DMS153 treated with DMSO at 0.1 percent for 48 hours (cell line): ENCODE measurements around the gene NAV2.

Experiments
- DNase-seq: peaks from one replicate; lab custom pipeline; 2025; ENCODE audit not compliant: unreplicated experiment; lab: John Stamatoyannopoulos, UW

NAV2 gene

DNA sequence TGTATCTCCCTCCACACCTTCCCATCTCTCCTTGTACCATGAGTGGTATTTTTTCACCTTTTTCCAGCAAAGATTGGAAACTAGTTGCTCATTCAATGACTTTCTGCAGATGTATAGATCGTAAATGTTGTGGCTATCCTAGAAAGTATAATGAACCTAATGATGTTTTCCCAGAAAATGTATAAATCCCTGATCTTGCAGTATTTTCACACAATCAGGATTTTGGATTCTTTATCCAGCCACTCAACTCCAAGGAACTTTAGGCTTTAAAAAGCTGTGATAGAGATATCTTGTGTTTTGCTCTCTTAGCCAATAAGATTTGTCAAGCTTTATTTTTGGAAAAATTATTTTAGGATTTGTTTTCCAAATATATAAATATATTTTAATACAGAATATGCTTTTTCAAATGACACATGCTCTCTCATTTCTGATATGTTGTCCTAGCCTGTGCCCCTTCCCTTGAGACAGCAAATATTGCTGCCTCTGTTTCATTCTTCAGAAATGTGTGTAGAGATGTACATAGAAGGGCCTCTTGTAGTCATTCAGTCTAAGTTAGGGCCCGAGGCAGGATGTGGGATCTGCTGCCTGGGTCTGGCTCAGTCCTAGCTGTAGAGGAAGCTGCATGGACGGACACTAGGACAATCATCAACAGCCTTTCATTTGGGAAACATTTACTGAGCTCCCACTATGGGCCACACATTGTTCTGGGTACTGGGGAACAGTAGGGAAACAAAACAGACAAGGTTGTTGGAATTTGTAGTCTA, 62.4 kb downstream of the NAV2 start:
- no peak for DNase-seq

DNA sequence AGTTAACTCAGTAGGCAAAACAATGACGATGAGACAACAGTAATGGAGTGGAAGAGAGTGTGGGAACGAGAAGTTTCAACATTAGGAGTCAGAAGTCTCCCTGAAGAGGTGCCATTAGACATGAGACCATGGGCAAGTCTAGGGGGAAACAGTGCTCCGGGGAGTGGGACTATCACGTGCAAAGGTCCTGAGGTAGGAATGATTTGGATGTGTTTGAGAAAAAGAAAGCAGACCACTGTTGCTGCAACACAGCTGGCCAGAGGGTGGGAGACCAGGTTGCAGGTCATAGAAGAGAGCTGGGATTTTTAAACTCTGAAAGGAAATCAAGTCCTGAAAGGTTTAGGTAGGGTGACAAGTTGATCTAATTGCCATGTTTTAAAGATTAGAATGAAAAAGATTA, 63.0 kb downstream of the NAV2 start:
- DNase-seq: no peak

GRCh38 chr11:19777039-19777376, 64.4 kb downstream of the NAV2 start:
- no peak for DNase-seq

DNA sequence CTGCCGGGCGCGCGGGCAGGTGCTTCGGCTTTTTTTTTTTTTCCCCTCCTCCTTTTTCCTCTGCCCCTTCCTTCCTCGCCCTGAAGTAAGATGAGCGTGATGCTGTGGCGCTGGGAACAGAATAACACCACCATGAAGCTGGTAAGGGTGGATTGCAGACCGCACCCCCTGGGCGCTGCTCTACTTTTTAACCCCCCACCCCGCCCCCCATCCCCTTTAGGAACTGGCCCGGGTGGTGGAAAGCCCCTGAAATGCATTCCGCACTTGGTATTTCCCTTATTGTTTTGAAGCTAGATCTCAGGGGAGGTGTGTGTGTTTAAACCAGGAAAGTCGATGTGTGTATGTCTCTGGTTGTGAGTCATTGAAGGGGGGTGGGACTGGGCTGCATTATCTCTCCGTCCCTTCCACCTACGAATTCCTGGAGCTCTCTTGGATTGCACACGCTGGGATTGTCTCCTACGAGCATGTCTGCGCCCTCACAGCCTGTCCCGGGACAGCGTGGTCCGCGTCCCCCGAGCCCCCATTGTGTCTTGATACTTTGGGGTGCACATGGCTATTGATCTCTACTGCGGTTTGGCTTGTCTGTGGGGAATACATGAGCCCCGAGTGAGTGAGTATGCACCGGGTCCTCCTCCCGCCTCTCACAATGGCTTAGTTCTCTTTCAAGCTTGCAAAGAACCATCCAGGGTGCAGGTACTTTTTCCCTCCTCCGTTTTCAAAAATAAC, 64.9 kb downstream of the NAV2 start:
- DNase-seq: no peak

DNA sequence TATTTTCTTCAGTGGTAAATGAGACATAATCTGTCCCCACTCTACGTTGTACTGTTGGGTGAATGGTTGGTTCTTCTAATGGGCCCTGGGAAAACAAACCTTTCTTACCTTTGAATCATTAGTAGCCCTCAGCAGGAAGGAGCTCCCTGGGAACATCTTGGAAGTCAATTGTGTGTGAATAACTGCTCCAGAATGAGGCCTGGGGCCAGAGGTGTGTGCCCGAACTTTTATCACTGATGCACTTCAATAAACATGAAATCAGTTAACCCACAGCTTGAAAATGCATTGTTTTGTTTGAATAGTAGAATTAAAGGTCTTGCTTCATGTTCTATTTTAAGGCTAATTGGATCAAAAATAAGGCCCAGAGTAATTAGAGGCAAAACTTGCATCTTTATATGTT, 67.1 kb downstream of the NAV2 start:
- no peak for DNase-seq

GRCh38 chr11:19781351-19781750, 68.7 kb downstream of the NAV2 start:
- DNase-seq: no peak

DNA sequence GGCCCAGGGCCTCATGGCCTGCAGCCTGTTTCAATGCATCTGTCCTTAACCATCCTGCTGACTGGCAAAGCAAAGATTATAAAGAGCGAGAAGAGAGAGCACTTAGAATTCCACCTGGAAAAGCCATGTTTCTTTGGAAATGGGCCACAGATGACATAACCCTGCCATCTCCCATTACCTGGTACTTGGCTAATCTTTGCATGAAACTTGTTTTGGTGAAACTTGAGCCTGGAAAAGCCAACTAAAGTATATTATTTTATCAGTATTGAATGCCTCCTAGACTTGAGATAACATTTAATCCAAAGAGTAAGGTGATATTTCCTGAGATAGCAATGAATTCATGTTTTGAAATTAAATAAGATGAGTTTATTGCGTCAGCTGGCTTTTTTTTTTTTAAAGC, 72.6 kb downstream of the NAV2 start:
- no peak for DNase-seq

DNA sequence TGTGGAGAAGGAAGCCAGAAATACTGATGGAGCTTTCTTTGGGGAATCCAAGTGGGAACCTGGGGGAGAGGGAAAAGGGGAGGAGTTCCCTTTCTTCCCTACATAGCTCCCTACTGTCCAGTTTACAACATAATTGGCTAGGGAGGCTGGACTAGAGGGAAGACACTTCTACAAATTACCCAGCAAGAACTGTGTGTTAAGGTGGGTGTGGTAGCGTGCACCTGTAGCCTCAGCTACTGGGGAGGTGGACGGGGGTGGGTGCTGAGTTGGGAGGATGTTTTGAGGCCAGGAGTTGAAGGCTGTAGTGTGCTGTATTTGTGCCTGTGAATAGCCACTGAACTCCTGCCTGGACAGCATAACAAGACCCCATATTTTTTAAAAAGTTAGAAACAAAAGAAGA, 74.0 kb downstream of the NAV2 start:
- DNase-seq: no peak

DNA sequence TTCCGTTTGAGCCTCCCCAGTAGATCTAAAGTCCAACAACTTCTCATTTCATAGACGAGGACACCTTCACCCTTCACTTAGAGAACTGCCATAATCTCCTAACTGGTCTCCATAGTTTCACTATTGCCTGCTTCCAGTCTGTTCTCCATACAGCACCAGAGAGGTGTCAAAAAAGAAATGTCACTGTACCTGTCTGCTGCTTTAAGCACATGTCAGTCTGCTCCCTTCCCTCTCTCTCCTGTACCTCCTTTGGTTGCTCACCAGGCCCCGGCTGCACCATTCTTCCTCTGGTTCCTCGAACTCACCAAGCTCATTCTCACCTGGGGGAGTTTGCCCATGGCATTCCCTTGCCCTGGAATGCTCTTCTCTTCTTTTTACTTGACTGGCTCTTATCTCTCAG, 75.8 kb downstream of the NAV2 start:
- DNase-seq: no peak

GRCh38 chr11:19789245-19789644, 76.6 kb downstream of the NAV2 start:
- DNase-seq: no peak

DNA sequence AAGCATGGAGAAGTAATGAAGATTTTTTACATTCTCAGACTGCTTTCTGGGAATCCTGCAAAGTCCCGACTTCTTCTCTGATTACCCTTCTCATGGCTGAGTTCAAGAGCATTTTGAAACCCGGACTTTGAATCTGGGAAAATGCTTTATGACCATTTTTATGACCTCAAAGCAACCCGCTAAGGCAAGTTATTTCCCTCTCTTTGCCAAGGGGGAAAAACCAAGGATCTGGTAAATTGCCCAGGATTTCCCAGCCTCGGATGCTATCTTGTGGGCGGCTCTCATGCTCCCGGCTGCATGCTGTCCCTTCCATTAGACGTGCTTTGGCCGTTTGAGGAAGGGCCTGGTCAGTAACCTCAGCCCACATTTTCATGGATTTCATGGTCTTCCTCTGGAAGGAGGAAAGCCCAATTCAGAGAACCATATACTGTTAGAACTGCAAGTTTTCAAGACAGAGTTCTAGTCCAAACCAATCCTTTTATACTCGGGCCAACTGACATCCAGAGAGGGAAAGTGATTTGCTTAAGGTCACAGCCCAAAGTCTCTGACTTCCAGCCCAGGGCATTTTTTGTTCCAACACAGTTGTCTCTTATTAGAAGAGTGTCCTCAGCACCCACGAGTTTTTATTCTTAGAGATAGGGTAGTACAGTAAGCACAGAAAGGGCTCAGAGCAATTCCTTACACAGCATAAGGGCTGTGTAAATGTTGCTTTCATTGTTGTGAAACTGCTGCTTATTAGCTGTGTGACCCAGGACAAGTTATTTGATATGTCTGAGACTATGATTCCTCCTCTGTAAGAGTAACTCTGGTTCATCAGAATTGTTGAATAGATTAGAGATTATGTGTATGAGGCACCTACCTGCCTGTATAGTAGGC, 77.4 kb downstream of the NAV2 start:
- DNase-seq: no peak

GRCh38 chr11:19790831-19791552, 78.4 kb downstream of the NAV2 start:
- DNase-seq: no peak

DNA sequence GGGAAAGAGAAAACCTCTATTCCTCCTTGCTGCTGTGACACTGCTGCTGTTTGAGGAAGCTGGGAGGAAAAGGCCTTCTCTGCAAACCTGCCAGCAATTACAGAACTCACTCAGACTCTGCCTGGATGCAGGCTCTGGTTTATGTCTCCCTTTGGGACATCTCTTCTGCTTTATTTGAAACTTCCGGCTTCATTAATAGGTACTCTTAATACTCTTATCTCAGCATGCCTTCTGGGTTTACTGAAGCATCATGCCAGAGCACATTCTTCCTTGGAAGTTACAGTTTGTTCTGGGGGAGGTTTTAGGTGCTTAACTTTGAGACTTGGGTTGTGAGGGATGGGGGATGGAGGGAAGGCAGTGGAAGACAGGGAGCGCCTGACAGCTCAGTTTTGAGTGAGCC, 79.9 kb downstream of the NAV2 start:
- no peak for DNase-seq

DNA sequence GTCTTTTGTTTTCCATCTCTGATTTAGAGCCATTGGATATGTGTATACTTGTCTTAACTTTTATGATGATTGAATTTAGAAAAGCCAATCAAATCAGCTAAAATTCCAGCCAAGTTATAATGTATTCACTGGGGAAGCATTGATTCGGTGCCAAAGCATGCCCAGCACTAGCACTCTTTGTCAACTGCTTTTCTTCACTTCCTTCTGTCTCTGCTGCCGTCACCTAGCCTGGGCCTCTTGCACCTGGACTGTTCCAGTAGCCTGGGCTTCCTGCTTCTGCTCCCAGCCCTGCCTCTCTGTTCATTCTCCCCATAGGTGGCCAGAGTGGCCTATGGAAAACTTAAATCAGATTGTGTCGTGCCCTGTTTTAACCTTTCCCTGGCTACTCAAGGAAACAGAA, 80.7 kb downstream of the NAV2 start:
- peak; percentile 52 for DNase-seq

DNA sequence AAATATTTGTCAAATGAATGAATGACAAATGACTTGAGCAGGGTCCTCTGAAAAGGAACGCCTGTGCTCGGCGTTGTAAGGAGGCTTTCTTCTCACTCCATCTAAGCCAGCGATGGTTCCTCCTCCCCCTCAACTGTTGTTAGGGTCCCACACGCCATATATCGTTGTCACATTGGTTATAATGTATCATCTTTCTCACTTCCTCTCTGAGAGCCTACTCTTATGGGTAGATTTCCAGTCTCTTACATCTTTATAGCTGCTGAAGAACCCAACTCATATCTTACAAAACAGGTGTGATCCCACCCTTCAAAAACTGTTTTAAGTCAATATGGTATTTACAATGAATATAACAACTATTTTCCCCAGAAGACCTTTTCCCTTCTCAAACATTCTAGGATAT, 81.5 kb downstream of the NAV2 start:
- no peak for DNase-seq

GRCh38 chr11:19795082-19795481, 82.4 kb downstream of the NAV2 start:
- DNase-seq: no peak

DNA sequence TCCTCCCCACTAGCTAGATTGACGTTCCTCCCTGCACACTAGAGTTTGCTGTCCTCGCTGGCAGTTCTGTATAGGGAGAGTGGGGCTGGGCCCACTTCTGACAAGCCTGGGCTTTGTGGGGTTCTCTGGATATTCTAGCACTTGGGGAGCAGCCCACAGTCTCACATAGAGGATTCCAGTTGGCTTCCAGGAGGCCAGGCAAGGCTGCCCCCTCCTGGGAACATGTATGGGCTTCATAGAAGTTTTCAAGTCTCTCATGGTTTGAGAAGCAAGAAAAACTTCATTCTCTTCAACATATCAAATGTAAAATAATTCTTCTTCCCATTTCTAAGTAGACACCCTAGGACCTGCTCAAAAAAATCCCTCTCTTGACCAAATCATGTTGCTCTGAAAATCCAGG, 87.5 kb downstream of the NAV2 start:
- no peak for DNase-seq

- DNase-seq: no peak
Observed at GRCh38 chr11:19800714-19801519, 88.3 kb downstream of the NAV2 start.

DNA sequence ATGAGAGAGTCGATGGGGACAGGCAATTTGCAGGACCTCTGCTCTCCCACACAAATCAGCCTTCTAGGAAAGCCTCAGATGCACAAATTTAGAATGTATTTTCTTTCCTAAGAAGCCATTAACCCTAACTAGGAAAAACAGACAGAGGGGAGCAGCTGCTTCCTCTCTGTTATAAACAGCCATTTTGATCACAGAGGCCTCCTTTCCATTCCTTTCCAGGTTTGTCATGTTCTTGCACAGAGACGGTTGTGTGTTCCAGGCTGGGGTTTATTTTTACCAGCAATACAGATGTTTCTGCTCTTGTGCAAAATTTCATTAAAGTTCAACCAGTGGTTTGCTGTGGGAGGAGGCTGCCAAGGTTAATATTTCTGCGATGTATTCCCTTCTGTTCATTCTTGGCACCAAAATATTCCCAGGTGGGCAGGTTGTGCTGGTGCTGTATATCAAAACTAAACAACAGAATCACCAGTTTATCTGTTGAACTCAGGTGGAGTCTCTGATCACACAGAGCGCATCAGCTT, 90.2 kb downstream of the NAV2 start:
- no peak for DNase-seq

GRCh38 chr11:19803506-19803998, 90.9 kb downstream of the NAV2 start:
- peak; percentile 18 for DNase-seq
